Endothelial cell (in vitro differentiated cells): Measurements from ENCODE around the gene SNTA1. TPM values are rescaled to one million over a fixed set of nuclear protein-coding genes. Genes with fewer than 3 reads are reported as not detected.

Experiments
- DNase-seq: peaks from one replicate; pipeline ENCODE4 v3.0.0; 2021; ENCODE audit warnings: low spot score
- H3K27ac Mint-ChIP-seq: one replicate; pipeline ENCODE4 v1.8.0; 2021; ENCODE audit warnings: mixed read lengths, inconsistent platforms; ENCODE audit not compliant: unreplicated experiment
- H3K27me3 Mint-ChIP-seq: one replicate; pipeline ENCODE4 v1.8.0; 2021; ENCODE audit warnings: mild to moderate bottlenecking, moderate library complexity, mixed read lengths, inconsistent platforms; ENCODE audit not compliant: unreplicated experiment
- H3K36me3 Mint-ChIP-seq: one replicate; pipeline ENCODE4 v1.8.0; 2021; ENCODE audit warnings: mild to moderate bottlenecking, low read depth, mixed read lengths, inconsistent platforms; ENCODE audit not compliant: unreplicated experiment
- H3K4me1 Mint-ChIP-seq: one replicate; pipeline ENCODE4 v1.8.0; 2021; ENCODE audit warnings: mild to moderate bottlenecking, mixed read lengths, inconsistent platforms; ENCODE audit not compliant: unreplicated experiment
- H3K4me3 Mint-ChIP-seq: one replicate; pipeline ENCODE4 v1.8.0; 2021; ENCODE audit warnings: mild to moderate bottlenecking, mixed read lengths, inconsistent platforms; ENCODE audit not compliant: unreplicated experiment
- H3K9me3 Mint-ChIP-seq: one replicate; pipeline ENCODE4 v1.8.0; 2021; ENCODE audit warnings: mixed read lengths, inconsistent platforms; ENCODE audit not compliant: unreplicated experiment
- total RNA-seq: library from RNA; stranded (reverse); fragmentation: NEBNext Ultra II Directional; extraction: Animal tissue kit (Norgen Biotek cat#: 25700); gene quantifications from one replicate; pipeline ENCODE4 v1.2.1, GENCODE V29; 2021; ENCODE audit not compliant: unreplicated experiment
- TF ChIP-seq, protein P1 (sequence below): fragments of 200-600 bp; sonication (generic); IDR thresholded peaks from one replicate; pipeline ENCODE4 v1.5.0; 2021; ENCODE audit warnings: antibody characterized with exemption; ENCODE audit not compliant: unreplicated experiment

SNTA1 gene
- total RNA-seq, 1 donor from 2014 or later: 1.6 TPM

DNA sequence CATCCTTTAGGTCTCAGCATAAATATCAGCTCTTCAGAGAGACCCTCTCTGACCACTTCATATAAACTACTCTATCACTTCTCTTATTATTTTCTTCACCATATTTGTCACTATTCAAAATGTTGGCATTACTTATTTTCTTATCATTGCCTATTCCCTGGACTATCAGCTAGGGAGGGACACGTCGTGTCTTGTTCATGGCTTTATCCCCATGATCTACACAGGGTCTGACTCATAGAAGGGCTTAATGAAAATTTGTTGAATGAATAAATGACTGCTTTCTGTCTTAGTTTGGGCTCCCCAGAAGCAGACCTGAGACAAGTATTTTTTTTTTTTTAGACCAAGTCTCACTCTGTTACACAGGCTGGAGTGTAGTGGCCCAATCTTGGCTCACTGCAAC is 39.3 kb downstream of the SNTA1 start:
- Mint-ChIP-seq H3K36me3 (no peaks in the 10 kb centered on the region), H3K27me3 (peaks cover 2% of the 10 kb centered on the region), H3K27ac (no peak overlapping the region), H3K4me1 (no peaks in the 10 kb centered on the region), H3K4me3 (no peak overlapping the region), H3K9me3 (no peaks in the 10 kb centered on the region)
- TF ChIP-seq, protein P1, sequence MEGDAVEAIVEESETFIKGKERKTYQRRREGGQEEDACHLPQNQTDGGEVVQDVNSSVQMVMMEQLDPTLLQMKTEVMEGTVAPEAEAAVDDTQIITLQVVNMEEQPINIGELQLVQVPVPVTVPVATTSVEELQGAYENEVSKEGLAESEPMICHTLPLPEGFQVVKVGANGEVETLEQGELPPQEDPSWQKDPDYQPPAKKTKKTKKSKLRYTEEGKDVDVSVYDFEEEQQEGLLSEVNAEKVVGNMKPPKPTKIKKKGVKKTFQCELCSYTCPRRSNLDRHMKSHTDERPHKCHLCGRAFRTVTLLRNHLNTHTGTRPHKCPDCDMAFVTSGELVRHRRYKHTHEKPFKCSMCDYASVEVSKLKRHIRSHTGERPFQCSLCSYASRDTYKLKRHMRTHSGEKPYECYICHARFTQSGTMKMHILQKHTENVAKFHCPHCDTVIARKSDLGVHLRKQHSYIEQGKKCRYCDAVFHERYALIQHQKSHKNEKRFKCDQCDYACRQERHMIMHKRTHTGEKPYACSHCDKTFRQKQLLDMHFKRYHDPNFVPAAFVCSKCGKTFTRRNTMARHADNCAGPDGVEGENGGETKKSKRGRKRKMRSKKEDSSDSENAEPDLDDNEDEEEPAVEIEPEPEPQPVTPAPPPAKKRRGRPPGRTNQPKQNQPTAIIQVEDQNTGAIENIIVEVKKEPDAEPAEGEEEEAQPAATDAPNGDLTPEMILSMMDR: no peak
- no peak for DNase-seq

DNA sequence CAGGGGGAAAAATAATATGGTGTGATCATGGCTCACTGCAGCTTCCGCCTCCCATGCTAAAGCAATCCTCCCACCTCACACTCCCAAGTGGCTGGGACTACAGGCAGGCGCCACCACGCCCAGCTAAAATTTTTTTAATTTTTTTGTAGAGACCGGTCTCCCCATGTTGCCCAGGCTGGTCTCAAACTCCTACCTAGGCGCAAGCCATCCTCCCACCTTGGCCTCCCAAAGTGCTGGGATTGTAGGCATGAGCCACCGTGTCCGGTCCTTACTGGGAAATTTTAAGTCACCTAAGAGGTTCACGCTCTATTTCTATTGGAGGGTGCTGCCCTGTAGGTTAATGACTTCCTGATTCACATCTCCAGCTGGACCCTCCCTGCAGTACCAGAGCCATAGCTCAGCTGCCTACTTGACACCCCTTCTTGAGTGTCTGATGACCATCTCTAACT is 41.6 kb downstream of the SNTA1 start:
- H3K27me3 Mint-ChIP-seq: peaks cover 2% of the 10 kb centered on the region
- no peaks in the 10 kb centered on the region for H3K4me1 Mint-ChIP-seq
- TF ChIP-seq, protein P1: no peak
- peak overlapping the region; percentile 99 for H3K4me3 Mint-ChIP-seq
- H3K27ac Mint-ChIP-seq: no peak overlapping the region
- no peak for DNase-seq
- H3K9me3 Mint-ChIP-seq: no peaks in the 10 kb centered on the region
- no peaks in the 10 kb centered on the region for H3K36me3 Mint-ChIP-seq

DNA sequence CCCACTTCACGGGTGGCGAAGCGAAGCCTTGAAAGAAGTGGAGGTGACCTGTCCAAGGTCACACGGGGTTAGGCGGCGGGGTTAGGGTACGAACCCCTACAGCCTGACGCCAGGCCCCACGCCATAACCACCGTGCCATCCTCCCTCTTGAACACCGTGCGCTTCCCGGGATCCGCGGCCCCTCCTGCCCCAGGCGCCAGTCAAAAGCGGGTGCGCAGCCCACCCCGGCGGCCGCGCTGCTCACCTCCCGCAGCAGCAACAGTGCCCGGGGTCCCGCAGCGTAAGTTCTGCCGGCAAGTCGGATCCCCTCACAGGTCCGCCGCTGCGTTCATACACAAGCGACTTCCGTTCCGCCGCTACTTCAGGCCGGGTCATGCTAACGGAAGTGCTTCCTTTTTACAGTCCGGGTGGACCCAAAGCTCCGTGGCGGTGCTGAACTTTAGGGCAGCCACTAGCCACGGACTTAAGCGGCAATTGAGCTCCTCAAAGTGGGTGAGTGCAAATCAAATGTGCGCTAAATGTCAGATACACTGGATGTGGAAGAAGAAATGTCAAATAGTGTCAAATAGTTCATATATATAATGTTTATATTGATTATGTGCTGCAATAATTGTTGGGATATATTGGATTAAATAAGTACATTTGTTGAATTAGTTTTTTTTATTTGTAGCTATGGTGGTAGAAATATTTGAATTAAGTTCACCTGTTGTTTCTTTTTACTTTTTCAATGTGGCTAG is 42.2 kb downstream of the SNTA1 start, which contains the start of gene CDK5RAP1:
TSS of gene CDK5RAP1 (minus strand) at position 336 of the 737 bp plus-strand sequence. CDS start 4,455 bp downstream, outside the sequence.
- DNase-seq: peak; percentile 81
- TF ChIP-seq, protein P1: no peak
- Mint-ChIP-seq H3K4me1 (no peaks in the 10 kb centered on the region), H3K27ac (peak within 1 kb of the TSS; percentile 70), H3K27me3 (peaks cover 2% of the 10 kb centered on the region), H3K36me3 (peaks cover under 1% of the 10 kb centered on the region), H3K4me3 (peak within 1 kb of the TSS; percentile 99), H3K9me3 (no peaks in the 10 kb centered on the region)

DNA sequence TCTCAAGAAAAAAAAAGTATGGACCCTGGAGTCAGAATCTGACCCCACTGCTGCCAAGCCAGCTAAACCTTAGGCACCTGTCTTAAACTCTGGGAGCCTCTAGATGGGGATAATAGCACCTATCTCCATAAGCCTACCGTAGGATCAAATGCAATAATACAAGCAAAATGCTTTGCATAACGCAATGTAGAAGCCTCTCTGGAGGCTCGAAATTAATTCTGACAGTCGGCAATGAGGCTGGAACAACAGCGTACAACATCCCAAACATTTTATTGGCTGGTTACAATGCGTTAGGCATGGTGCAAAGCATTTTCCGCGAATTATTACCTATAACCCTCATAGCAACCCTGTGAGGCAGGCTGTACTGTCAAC is 42.8 kb downstream of the SNTA1 start:
- DNase-seq: no peak
- TF ChIP-seq, protein P1: no peak
- Mint-ChIP-seq H3K27ac (no peak overlapping the region), H3K4me1 (no peaks in the 10 kb centered on the region), H3K4me3 (peak overlapping the region; percentile 99), H3K27me3 (peaks cover 2% of the 10 kb centered on the region), H3K9me3 (no peaks in the 10 kb centered on the region), H3K36me3 (peaks cover 5% of the 10 kb centered on the region)

DNA sequence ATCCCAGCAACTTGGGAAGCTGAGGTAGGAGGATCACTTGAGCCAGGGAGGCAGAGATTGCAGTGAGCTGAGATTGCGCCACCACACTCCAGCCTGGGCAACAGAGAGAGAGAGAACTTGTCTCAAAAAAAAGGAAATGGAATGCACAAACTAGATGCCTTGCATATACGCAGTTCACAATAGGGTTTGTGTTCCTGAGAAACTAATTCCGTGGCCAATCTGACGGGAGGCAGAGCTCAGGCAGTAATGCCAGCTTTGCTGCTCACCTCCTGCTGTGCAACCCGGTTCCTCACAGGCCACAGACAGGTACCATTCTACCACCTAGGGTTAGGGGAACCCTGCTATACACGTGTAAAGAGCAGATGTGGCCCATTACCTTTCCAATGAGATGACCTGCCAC is 43.6 kb downstream of the SNTA1 start:
- peaks cover 2% of the 10 kb centered on the region for H3K27me3 Mint-ChIP-seq
- no peak for DNase-seq
- H3K36me3 Mint-ChIP-seq: peaks cover 5% of the 10 kb centered on the region
- H3K27ac Mint-ChIP-seq: no peak overlapping the region
- TF ChIP-seq, protein P1: no peak
- H3K4me1 Mint-ChIP-seq: no peaks in the 10 kb centered on the region
- no peaks in the 10 kb centered on the region for H3K9me3 Mint-ChIP-seq
- H3K4me3 Mint-ChIP-seq: peak overlapping the region; percentile 99
